B cell (primary cell): Measurements from ENCODE around the gene FAF1. TPM values are rescaled to one million over a fixed set of nuclear protein-coding genes. Genes with fewer than 3 reads are reported as not detected.

Source experiments
- ATAC-seq: fragments of 200-7000 bp; cut with Tn5 transposase; one replicate; pipeline ENCODE4 v1.10.0; 2021; ENCODE audit warnings: low read depth, mild to moderate bottlenecking, moderate number of reproducible peaks, moderate library complexity
- CTCF ChIA-PET: fragments of 350-600 bp; sonication (Branson Sonifier 250); formaldehyde crosslinking; loops from one replicate; lab custom pipeline; 2021; ENCODE audit warnings: antibody characterized with exemption, inconsistent platforms; lab: Charles Lee
- POLR2A ChIA-PET: fragments of 350-600 bp; sonication (Branson Sonifier 250); formaldehyde crosslinking; loops from one replicate; lab custom pipeline; 2021; ENCODE audit warnings: antibody characterized with exemption; lab: Charles Lee
- DNase-seq: peaks from one replicate; pipeline ENCODE4 v3.0.0; 2013
- H2AFZ ChIP-seq: 2 replicates; pipeline ENCODE4 v1.6.1; 2012; ENCODE audit warnings: mild to moderate bottlenecking, low read depth, low read length; ENCODE audit not compliant: insufficient read depth, poor library complexity, severe bottlenecking
- H3K27ac ChIP-seq, 2 donors: 1 replicate in 1 of 2; 2 replicates in 1 of 2; pipeline ENCODE4 v1.5.1; 2012 to 2013; ENCODE audit warnings: low read length in 2 of 2, mild to moderate bottlenecking in 2 of 2, moderate library complexity in 1 of 2
- H3K27me3 ChIP-seq, 4 experiments: fragments of 200-600 bp in 1 of 4; sonication (generic) in 1 of 4; replicated peaks in 1 of 4; 1 replicate in 2 of 4; 2 replicates in 2 of 4; pipeline versions ENCODE4 v1.6.1 to v1.7.0; 2013 to 2016; ENCODE audit warnings: low read length in 3 of 4, mild to moderate bottlenecking in 2 of 4, mixed read lengths in 1 of 4, moderate library complexity in 1 of 4; ENCODE audit not compliant: insufficient read depth in 4 of 4, control insufficient read depth in 3 of 4; ENCODE audit errors: control extremely low read depth in 1 of 4
- H3K36me3 ChIP-seq, 2 experiments: replicated peaks in 1 of 2; 1 replicate in 1 of 2; 2 replicates in 1 of 2; pipeline versions ENCODE4 v1.6.1 to v1.7.1; 2013; ENCODE audit warnings: low read length in 1 of 2; ENCODE audit not compliant: insufficient read depth in 2 of 2, control insufficient read depth in 1 of 2; ENCODE audit errors: control extremely low read depth in 1 of 2, extremely low read depth in 1 of 2
- H3K4me1 ChIP-seq, 2 donors: fragments of 200-600 bp in 1 of 2; sonication (generic) in 1 of 2; 1 replicate in 1 of 2; 2 replicates in 1 of 2; pipeline versions ENCODE4 v1.5.1 to v1.6.1; 2013 to 2017; ENCODE audit warnings: low read length in 2 of 2; ENCODE audit not compliant: control insufficient read depth in 2 of 2, insufficient read depth in 2 of 2
- H3K4me2 ChIP-seq: replicated peaks from 2 replicates; pipeline ENCODE3; 2012; ENCODE audit warnings: mild to moderate bottlenecking, low read depth, low read length; ENCODE audit not compliant: poor library complexity, severe bottlenecking
- H3K4me3 ChIP-seq, 5 experiments: fragments of 200-600 bp in 1 of 5; sonication (generic) in 1 of 5; 1 replicate in 3 of 5; 2 replicates in 2 of 5; pipeline versions ENCODE4 v1.5.1 to v1.7.0; 2011 to 2016; ENCODE audit warnings: low read length in 4 of 5, mild to moderate bottlenecking in 4 of 5, low read depth in 2 of 5, control low read depth in 1 of 5, moderate library complexity in 1 of 5; ENCODE audit not compliant: insufficient read depth in 1 of 5; ENCODE audit errors: control extremely low read depth in 1 of 5, extremely low read depth in 1 of 5
- H3K79me2 ChIP-seq: fragments of 200-600 bp; sonication (generic); one replicate; pipeline ENCODE4 v1.6.0; 2016; ENCODE audit warnings: low read length; ENCODE audit not compliant: control insufficient read depth, insufficient read depth
- H3K9ac ChIP-seq: fragments of 200-600 bp; sonication (generic); 2 replicates; pipeline ENCODE4 v1.6.1; 2017; ENCODE audit warnings: mild to moderate bottlenecking, low read length, moderate library complexity
- H3K9me3 ChIP-seq, 3 donors: one replicate each; pipeline versions ENCODE4 v1.6.1 to v1.7.1; 2013; ENCODE audit warnings: low read length in 2 of 3; ENCODE audit not compliant: control insufficient read depth in 2 of 3, insufficient read depth in 1 of 3; ENCODE audit errors: control extremely low read depth in 1 of 3
- H4K20me1 ChIP-seq: 2 replicates; pipeline ENCODE4 v1.6.0; 2012; ENCODE audit warnings: mild to moderate bottlenecking, low read length; ENCODE audit not compliant: insufficient read depth, control insufficient read depth, poor library complexity, severe bottlenecking
- H3K27ac Mint-ChIP-seq: one replicate; pipeline ENCODE4 v1.8.0; 2021; ENCODE audit warnings: mixed read lengths
- H3K27me3 Mint-ChIP-seq: one replicate; pipeline ENCODE4 v1.8.0; 2021; ENCODE audit warnings: mixed read lengths
- H3K4me1 Mint-ChIP-seq: one replicate; pipeline ENCODE4 v1.8.0; 2021; ENCODE audit warnings: mixed read lengths
- H3K4me3 Mint-ChIP-seq: one replicate; pipeline ENCODE4 v1.8.0; 2021; ENCODE audit warnings: mixed read lengths
- H3K9me3 Mint-ChIP-seq: one replicate; pipeline ENCODE4 v1.8.0; 2022; ENCODE audit warnings: mixed read lengths; ENCODE audit not compliant: insufficient read depth
- EZH2 ChIP-seq: IDR thresholded peaks from 2 replicates; pipeline ENCODE4 v1.6.1; 2012; ENCODE audit warnings: borderline replicate concordance, low read depth, mild to moderate bottlenecking, moderate library complexity, low read length; ENCODE audit not compliant: insufficient read depth, poor library complexity, severe bottlenecking
- WGBS: methylation state at CpG from one replicate; pipeline ENCODE4 v1.1.5; 2013; ENCODE audit warnings: missing lambda C conversion rate; ENCODE audit not compliant: insufficient coverage; 5-methylcytosine and 5-hydroxymethylcytosine counted together
- intact Hi-C: fragments of 100-400 bp; cut with micrococcal nuclease; formaldehyde crosslinking; loops from one replicate; pipeline ENCODE4 v1.10.0; 2022
- polyA plus RNA-seq: library from polyadenylated mRNA; depleted of rRNA; stranded (reverse); fragments of >200 nt; gene quantifications from 2 replicates; pipeline ENCODE4 v1.2.3, GENCODE V29; 2012
- total RNA-seq, 2 donors: library from RNA; stranded (reverse); fragments of 120-200 nt in 1 of 2; gene quantifications; 1 replicate in 1 of 2; 2 replicates in 1 of 2; pipeline versions ENCODE4 v1.2.3 to v1.2.4, GENCODE V29; 2013 to 2022
- TF ChIP-seq, protein P1 (sequence below): fragments of 200-600 bp; IDR thresholded peaks from one replicate; pipeline ENCODE4 v1.8.0; 2022; ENCODE audit warnings: antibody characterized with exemption, mild to moderate bottlenecking

Gene FAF1
- total and polyA plus RNA-seq, 2 donors (not counting 1 experiment from before 2014, with no cell fraction given): 10.1 to 58.4 TPM

DNA sequence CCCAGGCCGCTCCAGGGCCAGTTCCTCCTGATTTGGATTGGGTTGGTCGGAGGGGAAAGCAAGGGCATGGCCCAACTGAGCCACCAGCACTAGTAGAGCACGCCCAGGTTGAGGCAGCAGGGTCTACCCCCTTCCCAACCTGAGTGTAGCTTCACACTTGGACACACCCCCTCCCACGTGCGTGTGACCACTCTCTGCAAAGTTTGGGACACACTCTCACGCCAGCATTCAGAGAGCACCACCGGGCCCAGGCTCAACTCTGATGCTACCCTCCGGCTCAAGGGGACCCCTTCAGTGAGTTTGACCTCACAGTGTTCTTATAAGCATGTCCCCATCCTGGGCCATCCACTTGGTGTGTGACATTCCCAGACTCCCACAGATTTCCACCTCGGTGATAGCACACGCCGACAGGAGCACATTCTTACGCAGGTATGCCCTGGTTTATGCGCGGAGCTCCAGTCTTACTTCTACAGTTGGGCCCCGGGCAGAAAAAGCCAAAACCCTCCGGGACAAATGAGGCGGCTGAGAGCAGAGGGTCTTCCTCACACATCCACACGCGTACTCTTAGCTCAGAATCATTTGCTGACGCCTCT, 533.9 kb downstream of the FAF1 start:
- ChIA-PET POLR2A (no interaction called here), CTCF (no interaction called here)
- Histone ChIP-seq H2AFZ (no peak overlapping the region), H3K36me3 (no peaks in the 10 kb centered on the region), H3K9ac (no peak overlapping the region), H4K20me1 (no peaks in the 10 kb centered on the region), H3K4me2 (no peak overlapping the region), H3K4me1 (peaks cover 43 to 60% of the 10 kb centered on the region in 2 donors), H3K27ac (no peak overlapping the region), H3K9me3 (peaks cover 0 to 71% (median 20%) of the 10 kb centered on the region in 3 donors), H3K27me3 (peaks cover 5 to 92% (median 80%) of the 10 kb centered on the region in 4 experiments), H3K4me3 (no peak overlapping the region), H3K79me2 (no peaks in the 10 kb centered on the region)
- intact Hi-C loops: no loop called here
- Mint-ChIP-seq H3K4me1 (peaks cover 42% of the 10 kb centered on the region), H3K9me3 (no peaks in the 10 kb centered on the region), H3K4me3 (no peak overlapping the region), H3K27me3 (peaks cover 78% of the 10 kb centered on the region), H3K27ac (no peak overlapping the region)
- ATAC-seq: no peak
- DNase-seq: peak; percentile 32
- TF ChIP-seq EZH2: no peak
- TF ChIP-seq, protein P1, sequence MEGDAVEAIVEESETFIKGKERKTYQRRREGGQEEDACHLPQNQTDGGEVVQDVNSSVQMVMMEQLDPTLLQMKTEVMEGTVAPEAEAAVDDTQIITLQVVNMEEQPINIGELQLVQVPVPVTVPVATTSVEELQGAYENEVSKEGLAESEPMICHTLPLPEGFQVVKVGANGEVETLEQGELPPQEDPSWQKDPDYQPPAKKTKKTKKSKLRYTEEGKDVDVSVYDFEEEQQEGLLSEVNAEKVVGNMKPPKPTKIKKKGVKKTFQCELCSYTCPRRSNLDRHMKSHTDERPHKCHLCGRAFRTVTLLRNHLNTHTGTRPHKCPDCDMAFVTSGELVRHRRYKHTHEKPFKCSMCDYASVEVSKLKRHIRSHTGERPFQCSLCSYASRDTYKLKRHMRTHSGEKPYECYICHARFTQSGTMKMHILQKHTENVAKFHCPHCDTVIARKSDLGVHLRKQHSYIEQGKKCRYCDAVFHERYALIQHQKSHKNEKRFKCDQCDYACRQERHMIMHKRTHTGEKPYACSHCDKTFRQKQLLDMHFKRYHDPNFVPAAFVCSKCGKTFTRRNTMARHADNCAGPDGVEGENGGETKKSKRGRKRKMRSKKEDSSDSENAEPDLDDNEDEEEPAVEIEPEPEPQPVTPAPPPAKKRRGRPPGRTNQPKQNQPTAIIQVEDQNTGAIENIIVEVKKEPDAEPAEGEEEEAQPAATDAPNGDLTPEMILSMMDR: no peak
- WGBS: 26% methylated on average over 20 of the region's 20 CpGs

DNA sequence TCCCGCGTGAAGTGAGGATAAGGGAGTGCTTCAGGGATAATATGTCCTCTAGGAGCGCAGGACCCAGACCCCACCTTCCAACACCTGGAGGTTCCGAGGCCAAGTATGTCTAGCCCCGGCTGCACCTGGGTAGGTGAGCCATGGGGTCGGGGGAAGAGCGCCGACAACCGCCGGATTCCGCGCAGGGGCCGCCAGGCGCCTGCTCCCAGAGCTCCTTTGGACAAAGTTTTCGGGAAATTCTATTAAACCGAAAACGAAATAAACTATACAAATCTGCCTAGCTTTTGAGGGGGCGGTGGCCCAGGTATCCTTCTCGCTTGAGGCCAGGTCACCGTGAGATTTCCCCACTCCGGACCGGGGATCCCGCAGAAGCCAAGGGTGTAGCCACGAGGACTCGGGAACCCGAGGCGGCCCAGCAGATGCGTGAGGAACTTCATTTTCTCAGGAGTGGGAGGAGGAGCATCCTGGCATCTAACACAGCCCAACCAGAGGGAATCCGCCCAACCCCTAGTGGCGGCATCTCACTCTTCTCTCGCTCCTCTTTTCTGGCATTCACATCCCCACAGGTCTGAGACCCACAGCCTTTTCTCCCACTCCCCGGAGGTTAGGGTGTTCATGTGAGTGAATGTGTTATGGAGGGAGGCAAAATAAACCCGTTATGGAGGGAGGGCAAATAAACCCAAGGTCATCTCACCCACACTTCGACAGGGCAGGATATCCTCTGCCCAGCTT, 534.5 kb downstream of the FAF1 start:
- peaks cover 0 to 72% (median 20%) of the 10 kb centered on the region in 3 donors for H3K9me3 ChIP-seq
- H3K79me2 ChIP-seq: no peaks in the 10 kb centered on the region
- CTCF ChIA-PET: no interaction called here
- 22% methylated on average over 23 of the region's 34 CpGs for whole genome bisulfite sequencing
- H2AFZ ChIP-seq: no peak overlapping the region
- H3K27ac Mint-ChIP-seq: no peak overlapping the region
- H3K4me3 Mint-ChIP-seq: peak overlapping the region; percentile 41
- POLR2A ChIA-PET: no interaction called here
- intact Hi-C loops: no loop called here
- H3K9ac ChIP-seq: no peak overlapping the region
- TF ChIP-seq, protein P1: no peak
- TF ChIP-seq EZH2: peak; percentile 59
- peak overlapping the region; percentile 90 for H3K4me2 ChIP-seq
- H3K36me3 ChIP-seq: no peaks in the 10 kb centered on the region
- DNase-seq (peak; percentile 35), ATAC-seq (no peak)
- no peaks in the 10 kb centered on the region for H3K9me3 Mint-ChIP-seq
- no peak overlapping the region for H3K27ac ChIP-seq
- peaks cover 43% of the 10 kb centered on the region for H3K4me1 Mint-ChIP-seq
- H3K27me3 Mint-ChIP-seq: peaks cover 73% of the 10 kb centered on the region
- peak overlapping the region in 1 of 5 experiments; percentile 63 for H3K4me3 ChIP-seq
- H3K27me3 ChIP-seq: peaks cover 5 to 90% (median 77%) of the 10 kb centered on the region in 4 experiments
- H4K20me1 ChIP-seq: no peaks in the 10 kb centered on the region
- H3K4me1 ChIP-seq: peaks cover 43 to 65% of the 10 kb centered on the region in 2 donors
